C4-2B (cell line): Measurements from ENCODE around the gene DACT1.

Experiments used
- ZFX ChIP-seq: fragments of 450-650 bp; IDR thresholded peaks from 2 replicates; pipeline ENCODE4 v1.6.1; 2017
- TF ChIP-seq, protein P1 (sequence below): fragments of 450-650 bp; conservative IDR thresholded peaks from 2 replicates; pipeline ENCODE4 v1.5.1; 2017; ENCODE audit warnings: mild to moderate bottlenecking

DNA sequence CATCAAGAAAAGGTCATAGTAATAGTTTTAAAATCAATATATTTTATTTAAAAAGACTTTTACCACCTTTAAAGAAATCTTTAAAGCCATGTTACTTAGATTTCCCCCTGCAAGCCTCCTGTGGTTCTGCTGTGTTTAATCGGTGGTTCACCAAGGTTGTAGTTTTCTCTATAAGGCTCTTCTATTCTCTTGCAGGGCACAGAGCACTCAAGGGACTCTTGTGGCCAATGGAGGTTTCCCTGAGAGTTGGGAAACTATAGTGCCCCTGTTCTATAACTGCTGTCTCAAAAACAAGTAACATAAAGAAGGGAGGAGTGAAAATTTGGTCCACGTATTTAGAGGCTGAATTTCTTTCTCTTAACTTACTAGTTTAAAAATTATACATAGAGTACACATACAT lies 25.0 kb downstream of the DACT1 start:
- TF ChIP-seq, protein P1, sequence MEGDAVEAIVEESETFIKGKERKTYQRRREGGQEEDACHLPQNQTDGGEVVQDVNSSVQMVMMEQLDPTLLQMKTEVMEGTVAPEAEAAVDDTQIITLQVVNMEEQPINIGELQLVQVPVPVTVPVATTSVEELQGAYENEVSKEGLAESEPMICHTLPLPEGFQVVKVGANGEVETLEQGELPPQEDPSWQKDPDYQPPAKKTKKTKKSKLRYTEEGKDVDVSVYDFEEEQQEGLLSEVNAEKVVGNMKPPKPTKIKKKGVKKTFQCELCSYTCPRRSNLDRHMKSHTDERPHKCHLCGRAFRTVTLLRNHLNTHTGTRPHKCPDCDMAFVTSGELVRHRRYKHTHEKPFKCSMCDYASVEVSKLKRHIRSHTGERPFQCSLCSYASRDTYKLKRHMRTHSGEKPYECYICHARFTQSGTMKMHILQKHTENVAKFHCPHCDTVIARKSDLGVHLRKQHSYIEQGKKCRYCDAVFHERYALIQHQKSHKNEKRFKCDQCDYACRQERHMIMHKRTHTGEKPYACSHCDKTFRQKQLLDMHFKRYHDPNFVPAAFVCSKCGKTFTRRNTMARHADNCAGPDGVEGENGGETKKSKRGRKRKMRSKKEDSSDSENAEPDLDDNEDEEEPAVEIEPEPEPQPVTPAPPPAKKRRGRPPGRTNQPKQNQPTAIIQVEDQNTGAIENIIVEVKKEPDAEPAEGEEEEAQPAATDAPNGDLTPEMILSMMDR = no peak
- TF ChIP-seq ZFX = no peak
